ENCODE data around the gene NECAP2.
"Not testable (repeated sequence)": the region's sequence is repeated elsewhere in the genome, so short reads cannot be mapped to it uniquely, and the experiment has no call there.

NECAP2 gene

DNA sequence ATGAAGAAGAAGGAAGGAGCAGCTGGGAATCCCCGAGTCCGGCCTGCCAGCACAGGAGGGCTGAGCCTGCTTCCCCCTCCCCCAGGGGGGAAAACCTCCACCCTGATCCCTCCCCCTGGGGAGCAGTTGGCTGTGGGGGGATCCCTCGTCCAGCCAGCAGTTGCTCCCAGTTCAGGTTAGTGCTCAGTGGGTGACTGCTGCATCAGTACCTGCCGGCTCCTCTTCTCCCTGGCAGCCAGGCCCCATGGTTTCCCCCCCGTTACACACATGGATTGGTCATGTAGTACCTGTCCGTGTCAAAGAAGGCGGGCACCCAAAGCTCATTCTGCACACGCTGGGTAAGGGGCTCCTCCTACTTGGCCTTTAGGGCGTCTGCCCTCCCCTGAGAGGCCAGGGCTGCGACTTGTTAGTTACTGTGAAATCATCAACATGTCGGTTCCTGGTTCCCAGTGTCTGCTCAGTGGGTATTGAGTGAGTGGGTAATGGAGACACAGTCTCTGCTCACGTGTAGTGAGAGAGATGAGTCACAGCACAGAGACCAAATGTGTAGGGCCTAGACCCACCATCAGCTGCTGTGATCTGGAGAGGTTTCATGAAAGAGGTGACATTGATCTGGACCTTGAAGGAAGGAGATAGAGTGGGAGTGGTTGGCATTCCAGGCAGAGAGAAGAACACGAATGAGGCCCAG is 11.5 kb downstream of the NECAP2 start:
- ATAC-seq (ENCODE audit: low read depth) (no peak), DNase-seq (ENCODE audit: low spot score) (no peak)
- peaks cover 83% of the 10 kb centered on the region for H3K36me3 ChIP-seq (ENCODE audit: low read depth)
- TF ChIP-seq, protein P1, sequence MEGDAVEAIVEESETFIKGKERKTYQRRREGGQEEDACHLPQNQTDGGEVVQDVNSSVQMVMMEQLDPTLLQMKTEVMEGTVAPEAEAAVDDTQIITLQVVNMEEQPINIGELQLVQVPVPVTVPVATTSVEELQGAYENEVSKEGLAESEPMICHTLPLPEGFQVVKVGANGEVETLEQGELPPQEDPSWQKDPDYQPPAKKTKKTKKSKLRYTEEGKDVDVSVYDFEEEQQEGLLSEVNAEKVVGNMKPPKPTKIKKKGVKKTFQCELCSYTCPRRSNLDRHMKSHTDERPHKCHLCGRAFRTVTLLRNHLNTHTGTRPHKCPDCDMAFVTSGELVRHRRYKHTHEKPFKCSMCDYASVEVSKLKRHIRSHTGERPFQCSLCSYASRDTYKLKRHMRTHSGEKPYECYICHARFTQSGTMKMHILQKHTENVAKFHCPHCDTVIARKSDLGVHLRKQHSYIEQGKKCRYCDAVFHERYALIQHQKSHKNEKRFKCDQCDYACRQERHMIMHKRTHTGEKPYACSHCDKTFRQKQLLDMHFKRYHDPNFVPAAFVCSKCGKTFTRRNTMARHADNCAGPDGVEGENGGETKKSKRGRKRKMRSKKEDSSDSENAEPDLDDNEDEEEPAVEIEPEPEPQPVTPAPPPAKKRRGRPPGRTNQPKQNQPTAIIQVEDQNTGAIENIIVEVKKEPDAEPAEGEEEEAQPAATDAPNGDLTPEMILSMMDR (IDR thresholded peaks at IDR 0.05; ENCODE audit: poor library complexity, severe bottlenecking): no peak
- H3K27ac ChIP-seq (ENCODE audit: poor library complexity, severe bottlenecking): no peak overlapping the region
- no peak overlapping the region for H3K4me3 ChIP-seq (ENCODE audit: severe bottlenecking)
- H3K4me1 ChIP-seq (ENCODE audit: insufficient read depth, poor library complexity, severe bottlenecking): no peaks in the 10 kb centered on the region
- H3K27me3 ChIP-seq (ENCODE audit: insufficient read depth, poor library complexity, severe bottlenecking): no peaks in the 10 kb centered on the region
- H3K9me3 ChIP-seq (ENCODE audit: severe bottlenecking): no peaks in the 10 kb centered on the region

DNA sequence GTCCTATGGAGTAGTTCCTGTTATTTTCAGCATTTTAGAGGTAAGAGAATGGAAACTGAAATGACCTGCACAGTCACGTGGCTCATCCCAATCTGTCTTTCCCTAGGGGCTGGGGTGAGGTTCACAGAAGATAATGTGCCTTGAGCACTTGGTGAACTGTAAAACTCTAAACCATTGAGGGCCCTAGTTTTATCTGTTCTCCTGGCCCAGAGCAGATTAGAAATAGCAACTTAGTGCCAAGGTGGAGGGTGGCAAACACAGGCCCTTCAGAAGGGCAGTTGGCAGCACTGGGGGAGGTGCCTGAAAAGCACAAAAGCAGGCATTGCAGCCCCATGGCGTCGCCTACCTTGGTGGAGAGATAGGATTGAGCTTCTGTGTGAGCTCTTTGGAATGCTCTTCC is 14.4 kb downstream of the NECAP2 start:
- H3K27ac ChIP-seq (ENCODE audit: poor library complexity, severe bottlenecking); H3K4me1 ChIP-seq (ENCODE audit: insufficient read depth, poor library complexity, severe bottlenecking); DNase-seq (ENCODE audit: low spot score); ATAC-seq (ENCODE audit: low read depth); H3K4me3 ChIP-seq (ENCODE audit: severe bottlenecking); H3K27me3 ChIP-seq (ENCODE audit: insufficient read depth, poor library complexity, severe bottlenecking); H3K9me3 ChIP-seq (ENCODE audit: severe bottlenecking): not testable (repeated sequence)
- peaks cover 74% of the 10 kb centered on the region for H3K36me3 ChIP-seq (ENCODE audit: low read depth)

DNA sequence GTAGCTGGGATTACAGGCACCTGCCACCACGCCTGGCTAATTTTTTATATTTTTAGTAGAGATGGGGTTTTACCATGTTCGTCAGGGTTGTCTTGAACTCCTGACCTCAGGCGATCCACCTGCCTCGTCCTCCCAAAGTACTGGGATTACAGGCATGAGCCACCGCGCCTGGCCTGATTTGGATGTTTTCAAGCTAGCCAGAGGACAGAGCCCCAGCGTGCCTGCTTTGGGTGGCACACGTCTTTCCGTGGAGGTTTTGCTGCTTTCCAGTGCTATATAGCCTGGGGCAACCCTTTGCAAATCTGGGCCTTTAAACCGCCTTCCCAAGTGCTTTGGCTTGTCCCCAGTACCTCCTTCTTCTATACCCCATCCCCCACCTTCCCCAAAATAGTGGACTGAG is 15.6 kb downstream of the NECAP2 start:
- H3K36me3 ChIP-seq (ENCODE audit: low read depth): peaks cover 68% of the 10 kb centered on the region
- not testable (repeated sequence) for H3K9me3 ChIP-seq (ENCODE audit: severe bottlenecking); H3K4me3 ChIP-seq (ENCODE audit: severe bottlenecking); H3K4me1 ChIP-seq (ENCODE audit: insufficient read depth, poor library complexity, severe bottlenecking); ATAC-seq (ENCODE audit: low read depth); H3K27ac ChIP-seq (ENCODE audit: poor library complexity, severe bottlenecking); DNase-seq (ENCODE audit: low spot score); H3K27me3 ChIP-seq (ENCODE audit: insufficient read depth, poor library complexity, severe bottlenecking)

DNA sequence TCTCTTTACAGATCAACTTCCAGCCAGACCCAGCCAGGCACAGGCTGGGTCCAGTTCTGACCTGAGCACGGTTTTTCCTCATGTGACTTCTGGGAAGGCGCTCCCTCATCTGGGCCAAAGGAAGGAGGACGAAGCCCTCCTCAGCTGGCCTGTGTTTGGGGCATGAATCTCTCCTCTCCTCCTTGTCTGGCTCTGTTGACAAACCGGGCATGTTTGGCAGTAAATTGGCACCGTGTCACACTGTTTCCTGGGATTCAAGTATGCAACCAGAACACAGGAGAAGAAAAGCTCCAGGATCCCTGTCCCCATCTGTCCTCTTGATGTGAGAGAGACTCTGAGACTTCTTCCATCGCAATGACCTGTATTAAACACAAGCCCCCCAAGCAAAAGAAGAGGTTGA is 18.3 kb downstream of the NECAP2 start:
- ATAC-seq (ENCODE audit: low read depth) (no peak), DNase-seq (ENCODE audit: low spot score) (no peak)
- no peaks in the 10 kb centered on the region for H3K4me1 ChIP-seq (ENCODE audit: insufficient read depth, poor library complexity, severe bottlenecking)
- no peaks in the 10 kb centered on the region for H3K9me3 ChIP-seq (ENCODE audit: severe bottlenecking)
- no peak overlapping the region for H3K4me3 ChIP-seq (ENCODE audit: severe bottlenecking)
- TF ChIP-seq, protein P1 (IDR thresholded peaks at IDR 0.05; ENCODE audit: poor library complexity, severe bottlenecking): no peak
- no peak overlapping the region for H3K27ac ChIP-seq (ENCODE audit: poor library complexity, severe bottlenecking)
- peaks cover 52% of the 10 kb centered on the region for H3K36me3 ChIP-seq (ENCODE audit: low read depth)
- no peaks in the 10 kb centered on the region for H3K27me3 ChIP-seq (ENCODE audit: insufficient read depth, poor library complexity, severe bottlenecking)

DNA sequence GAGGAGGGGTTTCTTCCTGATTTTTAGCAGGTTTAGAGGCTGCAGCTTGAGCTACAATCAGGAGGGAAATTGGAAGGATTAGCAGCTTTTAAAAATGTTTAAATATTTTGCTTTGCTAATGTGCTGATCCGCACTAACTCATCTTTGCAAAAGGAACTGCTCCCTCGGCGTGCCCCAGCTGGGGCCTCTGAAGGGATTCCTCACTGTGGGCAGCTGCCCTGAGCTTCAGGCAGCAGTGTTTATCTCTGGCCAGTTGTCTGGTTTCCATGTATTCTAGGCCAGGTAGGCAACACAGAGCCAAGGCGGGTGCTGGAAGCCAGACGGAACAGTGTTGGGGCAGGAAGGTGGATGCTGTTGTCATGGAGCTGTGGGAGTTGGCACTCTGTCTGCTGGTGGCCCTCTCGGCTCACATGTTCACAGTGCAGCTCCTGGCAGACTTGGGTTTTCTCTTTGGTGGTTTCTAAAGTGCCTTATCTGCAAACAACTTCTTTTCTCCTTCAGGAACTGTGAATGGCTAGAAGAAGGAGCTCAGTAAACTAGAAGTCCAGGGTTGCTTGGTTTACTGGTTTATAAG is 18.9 kb downstream of the NECAP2 start:
- Histone ChIP-seq H3K4me1 (ENCODE audit: insufficient read depth, poor library complexity, severe bottlenecking) (no peaks in the 10 kb centered on the region), H3K4me3 (ENCODE audit: severe bottlenecking) (no peak overlapping the region), H3K36me3 (ENCODE audit: low read depth) (peaks cover 46% of the 10 kb centered on the region), H3K9me3 (ENCODE audit: severe bottlenecking) (no peaks in the 10 kb centered on the region), H3K27ac (ENCODE audit: poor library complexity, severe bottlenecking) (no peak overlapping the region), H3K27me3 (ENCODE audit: insufficient read depth, poor library complexity, severe bottlenecking) (no peaks in the 10 kb centered on the region)
- DNase-seq (ENCODE audit: low spot score): no peak
- no peak for ATAC-seq (ENCODE audit: low read depth)
- TF ChIP-seq, protein P1 (IDR thresholded peaks at IDR 0.05; ENCODE audit: poor library complexity, severe bottlenecking): no peak

DNA sequence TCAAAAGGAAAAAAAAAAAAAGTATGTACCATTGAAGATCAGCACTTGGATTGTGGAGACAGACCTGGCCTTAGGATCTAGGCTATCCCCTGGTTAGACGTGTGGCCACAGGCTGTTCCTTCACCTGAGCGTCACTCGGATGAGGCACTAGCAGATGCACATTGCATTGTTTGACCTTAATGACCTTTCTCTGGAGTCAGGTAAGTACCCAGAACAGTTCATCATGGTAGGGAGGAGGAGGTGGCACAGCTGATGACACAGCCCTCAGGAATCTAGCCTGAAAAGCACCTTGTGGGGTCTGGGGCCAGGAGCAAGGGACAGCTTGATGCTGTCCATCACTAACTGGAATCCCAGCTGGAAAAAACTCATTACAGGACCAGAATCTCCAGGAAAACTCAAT is 21.2 kb downstream of the NECAP2 start:
- peaks cover 28% of the 10 kb centered on the region for H3K36me3 ChIP-seq (ENCODE audit: low read depth)
- no peaks in the 10 kb centered on the region for H3K4me1 ChIP-seq (ENCODE audit: insufficient read depth, poor library complexity, severe bottlenecking)
- no peak overlapping the region for H3K27ac ChIP-seq (ENCODE audit: poor library complexity, severe bottlenecking)
- H3K9me3 ChIP-seq (ENCODE audit: severe bottlenecking): no peaks in the 10 kb centered on the region
- ATAC-seq (ENCODE audit: low read depth): peak; percentile 24; the same call in 1 of the 3 replicates
- H3K4me3 ChIP-seq (ENCODE audit: severe bottlenecking): no peak overlapping the region
- H3K27me3 ChIP-seq (ENCODE audit: insufficient read depth, poor library complexity, severe bottlenecking): no peaks in the 10 kb centered on the region
- DNase-seq (ENCODE audit: low spot score): no peak
- TF ChIP-seq, protein P1 (IDR thresholded peaks at IDR 0.05; ENCODE audit: poor library complexity, severe bottlenecking): no peak

Data from RWPE2 (cell line).